HG03064 (cell line): Measurements from ENCODE around the gene ATXN1.
"Not testable (repeated sequence)": the region's sequence is repeated elsewhere in the genome, so short reads cannot be mapped to it uniquely, and the experiment has no call there.

Source experiments
- ATAC-seq: cut with Tn5 transposase; IDR thresholded peaks from one replicate; pipeline ENCODE4 v1.9.1; 2021; ENCODE audit warnings: low read depth; ENCODE audit not compliant: unreplicated experiment

The ATXN1 gene

GRCh38 chr6:16386057-16386456, 375.2 kb downstream of the ATXN1 start:
- ATAC-seq = no peak

- no peak for ATAC-seq
Observed at GRCh38 chr6:16383607-16384206, 377.6 kb downstream of the ATXN1 start.

- ATAC-seq = not testable (repeated sequence)
Observed at GRCh38 chr6:16381968-16382367, 379.3 kb downstream of the ATXN1 start.

DNA sequence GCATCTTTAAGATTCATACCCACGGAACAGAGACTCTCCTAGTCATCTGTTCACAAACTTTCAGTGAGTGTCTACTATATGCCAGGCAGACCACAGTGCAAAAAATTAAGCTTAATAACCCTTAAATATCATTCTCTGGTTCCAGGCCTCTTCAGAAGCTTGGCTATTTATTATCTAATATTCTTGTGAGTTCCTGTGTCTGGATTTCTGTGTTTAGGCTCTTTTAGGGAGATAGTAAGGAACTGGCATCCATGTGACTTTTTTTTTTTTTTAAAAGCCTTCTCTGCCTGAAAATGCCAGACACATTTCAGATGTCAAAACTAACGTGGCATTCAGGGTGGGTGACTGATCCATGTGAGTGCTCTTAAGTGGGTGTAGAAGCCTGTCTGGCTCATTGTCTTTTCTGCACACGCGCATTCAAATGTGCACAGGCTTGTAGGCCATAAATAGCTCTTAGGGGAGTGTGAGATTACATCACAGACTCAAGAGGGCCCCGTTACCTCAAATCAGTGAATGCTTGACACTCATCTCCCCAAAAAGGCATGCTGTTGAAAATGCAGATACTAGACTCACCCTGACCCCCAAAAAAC, 380.9 kb downstream of the ATXN1 start:
- ATAC-seq = no peak

DNA sequence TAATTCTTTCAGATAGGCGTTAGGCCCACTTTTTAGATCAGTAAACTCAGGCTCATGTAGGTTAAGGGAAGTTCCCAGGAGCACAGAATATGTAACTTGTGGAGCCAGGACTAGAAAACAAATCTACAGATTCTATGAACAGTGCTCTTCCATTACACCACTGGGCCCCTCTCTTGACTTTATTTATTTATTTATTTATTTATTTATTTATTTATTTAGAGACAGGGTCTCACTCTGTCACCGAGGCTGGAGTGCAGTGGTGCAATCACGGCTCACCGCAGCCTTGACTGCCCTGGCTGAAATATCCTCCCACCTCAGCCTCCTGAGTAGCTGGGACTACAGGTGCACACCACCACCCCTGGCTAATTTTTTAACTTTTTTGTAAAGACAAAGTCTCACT, 382.9 kb downstream of the ATXN1 start:
- not testable (repeated sequence) for ATAC-seq

- ATAC-seq = no peak
Observed at GRCh38 chr6:16377470-16377869, 383.8 kb downstream of the ATXN1 start.

DNA sequence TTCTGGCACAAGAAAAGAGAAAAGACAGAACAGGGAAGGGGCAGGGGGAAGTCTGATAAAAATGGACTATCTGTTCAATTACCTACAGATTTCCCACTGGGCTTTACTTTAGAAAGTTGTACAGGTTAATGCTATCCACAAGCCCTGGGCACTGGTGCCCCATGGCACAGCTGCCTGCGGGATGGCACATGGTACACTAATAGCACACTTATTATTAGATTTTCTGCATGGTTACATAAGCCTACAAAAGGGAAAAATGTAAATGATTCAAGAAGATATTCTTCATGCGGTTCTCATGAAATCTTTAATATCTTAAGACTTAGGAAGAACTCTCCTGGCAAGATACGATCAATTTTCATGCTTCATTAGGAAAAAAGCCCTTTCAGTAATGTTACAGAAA, 385.4 kb downstream of the ATXN1 start:
- ATAC-seq = no peak

DNA sequence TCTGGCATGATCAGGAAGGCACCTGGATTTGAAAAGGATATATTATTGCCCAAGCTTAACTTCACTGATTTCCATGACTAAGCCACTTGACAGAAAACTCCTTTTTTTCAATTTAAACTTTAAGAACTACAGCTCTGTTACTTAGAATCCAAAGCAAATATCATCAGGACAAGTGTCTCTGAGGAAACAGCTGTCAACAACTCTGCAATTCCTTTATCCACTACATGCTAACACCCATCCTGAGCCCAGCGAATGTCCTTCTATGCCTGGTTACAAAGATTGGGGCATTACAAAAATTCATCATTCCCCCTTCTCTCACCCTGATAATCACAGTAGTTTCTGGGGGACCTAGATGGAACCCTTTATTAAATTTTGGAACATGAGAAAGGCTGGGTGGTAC, 386.1 kb downstream of the ATXN1 start:
- no peak for ATAC-seq

GRCh38 chr6:16374461-16375200, 386.6 kb downstream of the ATXN1 start:
- ATAC-seq = no peak

GRCh38 chr6:16374016-16374415, 387.2 kb downstream of the ATXN1 start:
- no peak for ATAC-seq

- ATAC-seq = no peak
Observed at GRCh38 chr6:16372029-16372776, 389.1 kb downstream of the ATXN1 start.

DNA sequence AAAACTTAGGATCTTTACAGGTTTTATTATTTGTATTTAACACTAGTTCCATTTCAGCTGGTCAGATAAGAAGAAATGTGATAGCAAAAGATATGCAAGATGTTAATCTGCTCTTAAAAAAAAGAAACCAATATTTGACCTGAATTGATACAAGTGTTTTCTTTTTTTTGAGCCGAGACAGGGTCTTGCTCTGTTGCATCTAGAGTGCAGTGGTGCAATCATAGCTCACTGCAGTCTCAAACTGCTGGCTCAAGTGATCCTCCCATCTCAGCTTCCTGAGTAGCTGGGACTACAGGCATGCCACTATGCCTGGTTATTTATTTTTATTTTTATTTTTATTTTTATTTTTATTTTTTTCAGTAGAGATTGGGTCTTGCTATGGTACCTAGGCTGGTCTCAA, 389.9 kb downstream of the ATXN1 start:
- ATAC-seq = no peak

GRCh38 chr6:16370943-16371342, 390.3 kb downstream of the ATXN1 start:
- ATAC-seq = no peak

DNA sequence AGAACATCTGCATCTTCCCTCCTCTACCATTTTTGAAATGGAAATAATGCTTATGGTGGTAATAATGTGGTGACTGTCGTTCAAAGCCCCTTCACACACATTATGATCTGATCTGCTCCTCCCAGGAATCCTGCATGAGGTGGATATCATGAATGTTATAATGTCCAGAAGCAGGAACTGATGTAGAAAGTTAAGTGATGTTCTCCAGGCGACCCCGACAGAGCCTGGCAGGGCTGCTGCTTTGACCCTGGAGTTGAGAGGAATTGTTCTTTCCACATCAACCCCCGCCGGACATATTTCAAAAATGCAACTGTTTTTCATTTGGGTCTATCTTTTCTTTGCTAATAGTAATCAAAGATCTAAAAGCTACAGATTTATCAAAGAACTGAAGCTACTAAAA, 391.3 kb downstream of the ATXN1 start:
- no peak for ATAC-seq

DNA sequence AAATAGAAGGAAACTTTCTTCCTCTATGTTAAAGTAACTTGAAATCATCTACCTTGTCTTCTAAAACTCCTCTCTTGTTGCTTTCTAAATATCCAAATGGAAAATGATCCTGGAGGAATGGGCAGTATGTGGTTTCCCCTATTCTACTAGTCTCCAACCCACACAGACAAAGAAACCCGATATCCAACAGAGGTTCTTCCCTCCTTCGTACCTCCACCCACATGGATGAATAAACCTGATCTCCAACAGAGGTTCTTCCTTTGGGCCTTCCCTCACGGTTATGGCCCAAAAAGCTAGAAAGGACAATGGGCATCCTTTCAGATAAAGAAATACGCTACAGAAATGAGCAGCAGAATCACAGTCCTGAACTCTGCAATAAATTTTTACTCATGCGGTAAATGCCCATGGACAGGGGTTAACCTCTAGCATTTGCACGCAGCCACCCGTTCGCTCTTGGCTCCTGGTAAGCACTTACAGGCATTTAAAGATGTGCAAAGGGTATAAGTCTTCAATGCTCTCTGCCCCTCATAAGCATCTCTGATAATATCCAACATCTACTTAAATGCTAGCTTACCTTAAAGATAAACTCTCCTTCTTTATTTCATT, 392.0 kb downstream of the ATXN1 start:
- no peak for ATAC-seq

- ATAC-seq = no peak
Observed at GRCh38 chr6:16367571-16367970, 393.7 kb downstream of the ATXN1 start.

- ATAC-seq = no peak
Observed at GRCh38 chr6:16363749-16364148, 397.5 kb downstream of the ATXN1 start.

DNA sequence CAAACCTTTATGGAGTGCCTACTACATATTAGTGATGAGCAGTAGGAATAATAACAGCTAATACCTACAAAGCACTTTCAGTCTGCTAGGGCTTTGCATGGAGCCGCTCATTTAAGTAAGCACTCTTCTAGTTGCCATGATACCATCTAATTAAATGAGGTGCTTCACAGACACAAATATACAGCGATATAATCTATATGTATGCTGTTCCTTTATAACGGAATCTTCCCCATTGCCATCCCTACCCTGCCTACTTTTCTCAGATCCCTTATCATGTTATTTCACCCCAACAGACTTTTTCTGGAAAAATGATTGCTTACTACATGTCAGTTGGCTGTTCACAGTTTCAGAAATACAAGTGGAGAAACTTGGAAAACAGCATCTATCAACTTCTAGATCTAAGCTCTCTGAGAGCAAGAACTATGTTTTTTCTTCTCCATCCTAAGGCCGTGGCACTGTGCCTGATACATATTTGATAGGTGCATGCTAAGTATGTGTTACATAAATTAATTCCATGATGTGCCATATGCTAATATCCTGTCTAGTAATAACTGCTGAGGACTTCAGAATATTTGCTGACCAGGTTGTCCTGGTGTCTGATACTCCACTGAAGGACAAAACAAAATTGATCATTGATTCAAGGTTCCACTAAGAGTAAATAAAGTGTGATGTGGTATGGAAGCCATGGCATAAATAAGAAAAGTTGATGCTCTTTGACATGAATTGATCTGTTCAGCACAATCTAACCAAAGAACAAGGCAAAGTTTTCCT, 398.3 kb downstream of the ATXN1 start:
- ATAC-seq = no peak

GRCh38 chr6:16362296-16362695, 399.0 kb downstream of the ATXN1 start:
- no peak for ATAC-seq

DNA sequence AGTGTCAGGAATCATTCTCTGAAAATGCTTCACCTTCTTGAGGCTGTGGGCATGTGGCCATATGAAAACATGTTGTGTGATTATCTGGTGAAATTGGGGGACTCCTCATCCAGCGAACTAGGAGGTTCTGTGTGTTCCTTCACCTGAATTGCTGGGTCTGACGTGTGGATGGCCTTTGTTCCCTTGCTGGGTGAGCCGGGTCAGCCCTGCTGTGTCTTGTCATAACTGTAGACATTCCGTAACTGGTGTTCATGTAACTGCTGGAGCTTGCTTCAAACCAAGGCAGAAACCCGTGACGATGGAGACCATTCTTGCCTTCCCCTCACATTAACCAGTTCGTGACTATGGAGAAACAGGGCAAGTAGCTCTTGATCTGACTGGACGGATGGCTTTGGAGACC, 399.4 kb downstream of the ATXN1 start:
- no peak for ATAC-seq
